ENCODE measurements around the gene DPM3. TPM values are rescaled to one million over a fixed set of nuclear protein-coding genes. Genes with fewer than 3 reads are reported as not detected.

The DPM3 gene
- total and polyA plus RNA-seq, 2 of the 13 experiments (the other 11 are each of a cell fraction or from before 2014, with no cell fraction given): 23.2 to 53.4 TPM

DNA sequence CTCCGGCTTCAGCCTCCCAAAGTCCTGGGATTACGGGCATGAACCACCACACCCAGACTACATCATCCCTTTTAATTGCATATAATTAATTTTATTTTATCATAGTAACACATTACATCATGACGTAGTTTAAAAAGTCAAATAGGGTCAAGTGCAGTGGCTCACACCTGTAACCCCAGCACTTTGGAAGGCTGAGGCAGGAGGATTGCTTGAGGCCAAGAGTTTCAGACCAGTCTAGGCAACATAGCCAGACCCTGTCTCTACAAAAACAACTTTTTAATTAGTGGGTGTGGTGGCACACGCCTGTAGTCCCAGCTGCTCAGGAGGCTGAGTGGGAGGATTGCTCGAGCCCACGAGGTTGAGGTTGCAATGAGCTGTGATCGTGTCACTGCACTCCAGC lies 41.0 kb downstream of the DPM3 start (continued):
- TF ChIP-seq, protein P1, sequence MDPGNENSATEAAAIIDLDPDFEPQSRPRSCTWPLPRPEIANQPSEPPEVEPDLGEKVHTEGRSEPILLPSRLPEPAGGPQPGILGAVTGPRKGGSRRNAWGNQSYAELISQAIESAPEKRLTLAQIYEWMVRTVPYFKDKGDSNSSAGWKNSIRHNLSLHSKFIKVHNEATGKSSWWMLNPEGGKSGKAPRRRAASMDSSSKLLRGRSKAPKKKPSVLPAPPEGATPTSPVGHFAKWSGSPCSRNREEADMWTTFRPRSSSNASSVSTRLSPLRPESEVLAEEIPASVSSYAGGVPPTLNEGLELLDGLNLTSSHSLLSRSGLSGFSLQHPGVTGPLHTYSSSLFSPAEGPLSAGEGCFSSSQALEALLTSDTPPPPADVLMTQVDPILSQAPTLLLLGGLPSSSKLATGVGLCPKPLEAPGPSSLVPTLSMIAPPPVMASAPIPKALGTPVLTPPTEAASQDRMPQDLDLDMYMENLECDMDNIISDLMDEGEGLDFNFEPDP (CRISPR knock-in tag; conservative IDR thresholded peaks at IDR 0.05): no peak
- TF ChIP-seq, protein P2, sequence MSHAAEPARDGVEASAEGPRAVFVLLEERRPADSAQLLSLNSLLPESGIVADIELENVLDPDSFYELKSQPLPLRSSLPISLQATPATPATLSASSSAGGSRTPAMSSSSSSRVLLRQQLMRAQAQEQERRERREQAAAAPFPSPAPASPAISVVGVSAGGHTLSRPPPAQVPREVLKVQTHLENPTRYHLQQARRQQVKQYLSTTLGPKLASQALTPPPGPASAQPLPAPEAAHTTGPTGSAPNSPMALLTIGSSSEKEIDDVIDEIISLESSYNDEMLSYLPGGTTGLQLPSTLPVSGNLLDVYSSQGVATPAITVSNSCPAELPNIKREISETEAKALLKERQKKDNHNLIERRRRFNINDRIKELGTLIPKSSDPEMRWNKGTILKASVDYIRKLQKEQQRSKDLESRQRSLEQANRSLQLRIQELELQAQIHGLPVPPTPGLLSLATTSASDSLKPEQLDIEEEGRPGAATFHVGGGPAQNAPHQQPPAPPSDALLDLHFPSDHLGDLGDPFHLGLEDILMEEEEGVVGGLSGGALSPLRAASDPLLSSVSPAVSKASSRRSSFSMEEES (CRISPR knock-in tag; IDR thresholded peaks at IDR 0.05): no peak
- TF ChIP-seq SRY (CRISPR knock-in tag; IDR thresholded peaks at IDR 0.05): no peak

DNA sequence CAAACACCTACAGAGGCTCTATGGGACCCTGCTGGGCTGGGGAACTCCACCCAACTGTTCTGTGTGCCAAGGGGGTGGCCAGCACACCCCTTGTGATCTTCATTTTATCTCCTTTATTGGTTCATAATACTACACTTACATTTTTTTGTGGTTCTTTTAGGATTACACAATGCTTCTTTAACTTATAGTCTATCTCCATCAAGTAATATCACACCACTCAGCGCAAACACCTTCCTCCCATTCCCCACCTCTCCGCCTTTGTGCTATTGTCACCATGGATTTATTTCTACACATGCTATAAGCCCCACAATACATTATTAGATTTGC lies 45.7 kb downstream of the DPM3 start:
- Histone ChIP-seq H2AFZ (ENCODE audit: low read length) (no peak overlapping the region), H3K79me2 (ENCODE audit: insufficient read depth, low read length) (no peaks in the 10 kb centered on the region), H4K20me1 (ENCODE audit: insufficient read depth, low read length) (no peaks in the 10 kb centered on the region), H3K27ac (ENCODE audit: extremely low read length, insufficient read depth, low read length) (no peak overlapping the region), H3K4me1 (ENCODE audit: insufficient read depth, low read length) (peaks cover 53% of the 10 kb centered on the region), H3K9ac (ENCODE audit: insufficient read depth, low read depth, low read length) (no peak overlapping the region), H3K4me2 (ENCODE audit: low read depth, low read length) (peak overlapping the region; percentile 75), H3K9me3 (ENCODE audit: low read length) (no peaks in the 10 kb centered on the region), H3K4me3 (replicated peaks in 1 of 3; ENCODE audit: insufficient read depth in 1 of 3, low read depth in 2 of 3, low read length in 3 of 3) (peak overlapping the region in 1 of 3 experiments; percentile 54; a peak in 1 of 6 replicates), H3K27me3 (ENCODE audit: control insufficient read depth in 1 of 2, insufficient read depth in 2 of 2, low read length in 2 of 2) (no peaks in the 10 kb centered on the region; a peak in 1 of 5 replicates), H3K36me3 (replicated peaks in 1 of 2; ENCODE audit: control insufficient read depth in 1 of 2, insufficient read depth in 2 of 2, low read length in 2 of 2) (no peaks in the 10 kb centered on the region)
- DNase-seq (ENCODE audit: low spot score) (no peak), FAIRE-seq (no peak), ATAC-seq (no peak)
- TF ChIP-seq, protein P3, sequence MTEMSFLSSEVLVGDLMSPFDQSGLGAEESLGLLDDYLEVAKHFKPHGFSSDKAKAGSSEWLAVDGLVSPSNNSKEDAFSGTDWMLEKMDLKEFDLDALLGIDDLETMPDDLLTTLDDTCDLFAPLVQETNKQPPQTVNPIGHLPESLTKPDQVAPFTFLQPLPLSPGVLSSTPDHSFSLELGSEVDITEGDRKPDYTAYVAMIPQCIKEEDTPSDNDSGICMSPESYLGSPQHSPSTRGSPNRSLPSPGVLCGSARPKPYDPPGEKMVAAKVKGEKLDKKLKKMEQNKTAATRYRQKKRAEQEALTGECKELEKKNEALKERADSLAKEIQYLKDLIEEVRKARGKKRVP (CRISPR knock-in tag; IDR thresholded peaks at IDR 0.05): 0 out of 4 replicates have a peak, but pooled peaks of 1 of the 2 experiments have one; percentile 11
- TF ChIP-seq, protein P4, sequence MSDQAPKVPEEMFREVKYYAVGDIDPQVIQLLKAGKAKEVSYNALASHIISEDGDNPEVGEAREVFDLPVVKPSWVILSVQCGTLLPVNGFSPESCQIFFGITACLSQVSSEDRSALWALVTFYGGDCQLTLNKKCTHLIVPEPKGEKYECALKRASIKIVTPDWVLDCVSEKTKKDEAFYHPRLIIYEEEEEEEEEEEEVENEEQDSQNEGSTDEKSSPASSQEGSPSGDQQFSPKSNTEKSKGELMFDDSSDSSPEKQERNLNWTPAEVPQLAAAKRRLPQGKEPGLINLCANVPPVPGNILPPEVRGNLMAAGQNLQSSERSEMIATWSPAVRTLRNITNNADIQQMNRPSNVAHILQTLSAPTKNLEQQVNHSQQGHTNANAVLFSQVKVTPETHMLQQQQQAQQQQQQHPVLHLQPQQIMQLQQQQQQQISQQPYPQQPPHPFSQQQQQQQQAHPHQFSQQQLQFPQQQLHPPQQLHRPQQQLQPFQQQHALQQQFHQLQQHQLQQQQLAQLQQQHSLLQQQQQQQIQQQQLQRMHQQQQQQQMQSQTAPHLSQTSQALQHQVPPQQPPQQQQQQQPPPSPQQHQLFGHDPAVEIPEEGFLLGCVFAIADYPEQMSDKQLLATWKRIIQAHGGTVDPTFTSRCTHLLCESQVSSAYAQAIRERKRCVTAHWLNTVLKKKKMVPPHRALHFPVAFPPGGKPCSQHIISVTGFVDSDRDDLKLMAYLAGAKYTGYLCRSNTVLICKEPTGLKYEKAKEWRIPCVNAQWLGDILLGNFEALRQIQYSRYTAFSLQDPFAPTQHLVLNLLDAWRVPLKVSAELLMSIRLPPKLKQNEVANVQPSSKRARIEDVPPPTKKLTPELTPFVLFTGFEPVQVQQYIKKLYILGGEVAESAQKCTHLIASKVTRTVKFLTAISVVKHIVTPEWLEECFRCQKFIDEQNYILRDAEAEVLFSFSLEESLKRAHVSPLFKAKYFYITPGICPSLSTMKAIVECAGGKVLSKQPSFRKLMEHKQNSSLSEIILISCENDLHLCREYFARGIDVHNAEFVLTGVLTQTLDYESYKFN (CRISPR knock-in tag; conservative IDR thresholded peaks at IDR 0.05): no peak
- intact Hi-C loops (cut with micrococcal nuclease; ENCODE audit: unreplicated experiment) (loop anchor here (1.0 to 5.0 kb wide), 4 partner anchors 33 to 73 kb away; partner anchors contain the start of genes DPM3, EFNA1 and SLC50A1), in situ Hi-C loops (cut with HindIII; ENCODE audit: extremely low pct_ligation_motif_present, low pct_unique_long_range_greater_than_20kb) (loop anchor here (5.0 kb wide), 2 partner anchors 33 to 73 kb away; partner anchors contain the start of gene EFNA1)
- no TSS peak for BruUV-seq (replicated peaks)
- CTCF ChIA-PET (ENCODE audit: low intra/inter-chr PET ratio, low total read pairs): interaction anchor here (2.1 to 6.6 kb wide), 3 partner anchors 31 to 73 kb away, joined by 8 to 165 read pairs (median 18); partner anchors contain the start of gene SLC50A1
- POLR2A ChIA-PET: interaction anchor here (1.2 to 2.3 kb wide), 3 partner anchors 32 to 41 kb away, joined by 3 to 11 read pairs (median 6); partner anchors contain the start of gene SLC50A1
- WGBS (ENCODE audit: low lambda C conversion rate): 74% methylated on average over 2 of the region's 2 CpGs
